MM.1S (cell line): Measurements from ENCODE around the gene PPP2R2D.

Experiments
- DNase-seq: peaks from one replicate; pipeline ENCODE4 v3.0.0-alpha.2; 2015
- H2AFZ ChIP-seq: fragments of 300-600 bp; sonication (generic); 2 replicates; pipeline ENCODE4 v1.6.0; 2016; ENCODE audit warnings: antibody characterized with exemption, low read length
- H3F3A ChIP-seq: fragments of 300-600 bp; sonication (generic); 2 replicates; pipeline ENCODE4 v1.6.1; 2016; ENCODE audit warnings: mild to moderate bottlenecking, antibody characterized with exemption, low read length, moderate library complexity, mixed read lengths; ENCODE audit not compliant: insufficient read depth
- H3K27ac ChIP-seq: fragments of 300-600 bp; sonication (generic); 2 replicates; pipeline ENCODE4 v1.5.1; 2016; ENCODE audit warnings: mild to moderate bottlenecking, low read length
- H3K27me3 ChIP-seq: fragments of 300-600 bp; sonication (generic); replicated peaks from 2 replicates; pipeline ENCODE4 v1.6.0; 2016; ENCODE audit warnings: low read length; ENCODE audit not compliant: insufficient read depth
- H3K36me3 ChIP-seq: fragments of 300-600 bp; sonication (generic); replicated peaks from 2 replicates; pipeline ENCODE4 v1.6.1; 2016; ENCODE audit warnings: mild to moderate bottlenecking, low read length, mixed read lengths; ENCODE audit not compliant: insufficient read depth
- H3K4me1 ChIP-seq: fragments of 300-600 bp; sonication (generic); 2 replicates; pipeline ENCODE4 v1.6.1; 2016; ENCODE audit warnings: low read length, mixed read lengths
- H3K4me2 ChIP-seq: fragments of 300-600 bp; sonication (generic); 2 replicates; pipeline ENCODE4 v1.6.0; 2016; ENCODE audit warnings: low read depth, low read length
- H3K4me3 ChIP-seq: fragments of 300-600 bp; sonication (generic); 2 replicates; pipeline ENCODE4 v1.5.1; 2016; ENCODE audit warnings: low read length, mixed read lengths
- H3K79me2 ChIP-seq: fragments of 300-600 bp; sonication (generic); 2 replicates; pipeline ENCODE4 v1.6.1; 2016; ENCODE audit warnings: mixed run types, low read length, mixed read lengths
- H3K9ac ChIP-seq: fragments of 300-600 bp; sonication (generic); 2 replicates; pipeline ENCODE4 v1.6.1; 2016; ENCODE audit warnings: low read length, mixed read lengths
- H3K9me2 ChIP-seq: fragments of 300-600 bp; sonication (generic); replicated peaks from 2 replicates; pipeline ENCODE4 v1.6.1; 2016; ENCODE audit warnings: mild to moderate bottlenecking, low read length, mixed read lengths; ENCODE audit not compliant: insufficient read depth
- H3K9me3 ChIP-seq: fragments of 300-600 bp; sonication (generic); replicated peaks from 2 replicates; pipeline ENCODE4 v1.6.1; 2016; ENCODE audit warnings: mild to moderate bottlenecking, low read length, mixed read lengths; ENCODE audit not compliant: insufficient read depth
- H4K20me1 ChIP-seq: fragments of 300-600 bp; sonication (generic); 2 replicates; pipeline ENCODE4 v1.6.1; 2016; ENCODE audit warnings: mild to moderate bottlenecking, low read length, moderate library complexity, mixed read lengths; ENCODE audit not compliant: insufficient read depth
- CTCF ChIP-seq: fragments of 300-600 bp; sonication (generic); IDR thresholded peaks from 2 replicates; pipeline ENCODE4 v1.5.1; 2016; ENCODE audit warnings: antibody characterized with exemption, low read length, mixed read lengths
- EZH2 ChIP-seq: fragments of 300-600 bp; sonication (generic); optimal IDR thresholded peaks from 2 replicates; pipeline ENCODE3; 2017; ENCODE audit warnings: low read depth, mild to moderate bottlenecking, antibody characterized with exemption, low read length, mixed read lengths
- EZH2phosphoT487 ChIP-seq: fragments of 300-600 bp; sonication (generic); IDR thresholded peaks from 2 replicates; pipeline ENCODE4 v1.6.1; 2018; ENCODE audit warnings: antibody characterized with exemption, low read length

PPP2R2D gene

GRCh38 chr10:131866673-131867072 lies 34.1 kb upstream of the PPP2R2D start:
- Histone ChIP-seq H3K9me3 (no peaks in the 10 kb centered on the region), H3K4me2 (no peak overlapping the region), H3K27ac (no peak overlapping the region), H3K27me3 (peaks cover 52% of the 10 kb centered on the region), H4K20me1 (no peaks in the 10 kb centered on the region), H3K36me3 (no peaks in the 10 kb centered on the region), H3K79me2 (no peaks in the 10 kb centered on the region), H3K4me3 (no peak overlapping the region), H3K9me2 (no peaks in the 10 kb centered on the region), H3F3A (no peaks in the 10 kb centered on the region), H3K4me1 (no peaks in the 10 kb centered on the region), H2AFZ (no peak overlapping the region), H3K9ac (no peak overlapping the region)
- no peak for DNase-seq
- TF ChIP-seq CTCF = no peak
- no peak for TF ChIP-seq EZH2
- no peak for TF ChIP-seq EZH2phosphoT487

GRCh38 chr10:131868436-131868835 lies 32.4 kb upstream of the PPP2R2D start:
- Histone ChIP-seq H3K9me3 (no peaks in the 10 kb centered on the region), H4K20me1 (no peaks in the 10 kb centered on the region), H3K9me2 (no peaks in the 10 kb centered on the region), H3K4me3 (no peak overlapping the region), H2AFZ (no peak overlapping the region), H3K79me2 (no peaks in the 10 kb centered on the region), H3K9ac (no peak overlapping the region), H3F3A (no peaks in the 10 kb centered on the region), H3K4me1 (no peaks in the 10 kb centered on the region), H3K4me2 (no peak overlapping the region), H3K36me3 (no peaks in the 10 kb centered on the region), H3K27me3 (peaks cover 60% of the 10 kb centered on the region), H3K27ac (no peak overlapping the region)
- DNase-seq = no peak
- no peak for TF ChIP-seq CTCF
- TF ChIP-seq EZH2 = no peak
- TF ChIP-seq EZH2phosphoT487 = no peak

GRCh38 chr10:131869344-131869743 lies 31.5 kb upstream of the PPP2R2D start:
- H3K9ac ChIP-seq = no peak overlapping the region
- no peaks in the 10 kb centered on the region for H3K9me2 ChIP-seq
- H3K27me3 ChIP-seq = peaks cover 61% of the 10 kb centered on the region
- no peaks in the 10 kb centered on the region for H4K20me1 ChIP-seq
- DNase-seq = no peak
- no peak overlapping the region for H3K4me3 ChIP-seq
- H3K9me3 ChIP-seq = no peaks in the 10 kb centered on the region
- H3K79me2 ChIP-seq = no peaks in the 10 kb centered on the region
- no peaks in the 10 kb centered on the region for H3F3A ChIP-seq
- no peak overlapping the region for H3K27ac ChIP-seq
- no peaks in the 10 kb centered on the region for H3K4me1 ChIP-seq
- no peak for TF ChIP-seq CTCF
- no peak for TF ChIP-seq EZH2
- no peak for TF ChIP-seq EZH2phosphoT487
- no peak overlapping the region for H2AFZ ChIP-seq
- no peak overlapping the region for H3K4me2 ChIP-seq
- H3K36me3 ChIP-seq = no peaks in the 10 kb centered on the region

GRCh38 chr10:131870411-131870810 lies 30.4 kb upstream of the PPP2R2D start:
- no peak overlapping the region for H3K4me2 ChIP-seq
- H3K27ac ChIP-seq = no peak overlapping the region
- H3K4me3 ChIP-seq = no peak overlapping the region
- no peaks in the 10 kb centered on the region for H3K9me3 ChIP-seq
- no peak overlapping the region for H3K9ac ChIP-seq
- H3K27me3 ChIP-seq = peaks cover 64% of the 10 kb centered on the region
- H3F3A ChIP-seq = no peaks in the 10 kb centered on the region
- no peaks in the 10 kb centered on the region for H3K36me3 ChIP-seq
- no peaks in the 10 kb centered on the region for H4K20me1 ChIP-seq
- no peaks in the 10 kb centered on the region for H3K79me2 ChIP-seq
- DNase-seq = no peak
- H3K4me1 ChIP-seq = no peaks in the 10 kb centered on the region
- no peak for TF ChIP-seq EZH2
- no peak for TF ChIP-seq EZH2phosphoT487
- TF ChIP-seq CTCF = no peak
- H3K9me2 ChIP-seq = no peaks in the 10 kb centered on the region
- no peak overlapping the region for H2AFZ ChIP-seq
